NB4 (cell line): ENCODE results near the gene GABARAP.

ENCODE experiments used
- POLR2A ChIP-seq: IDR thresholded peaks from 2 replicates; pipeline ENCODE4 v1.6.1; 2011; ENCODE audit warnings: mild to moderate bottlenecking; ENCODE audit not compliant: insufficient read length; ENCODE audit errors: extremely low read depth
- TF ChIP-seq, protein P1 (sequence below): IDR thresholded peaks from one replicate; pipeline ENCODE4 v1.5.1; 2012; ENCODE audit warnings: low read depth, low read length
- TF ChIP-seq, protein P2 (sequence below): IDR thresholded peaks from 2 replicates; pipeline ENCODE4 v1.6.1; 2011; ENCODE audit warnings: low read depth, low read length

- TF ChIP-seq, protein P1, sequence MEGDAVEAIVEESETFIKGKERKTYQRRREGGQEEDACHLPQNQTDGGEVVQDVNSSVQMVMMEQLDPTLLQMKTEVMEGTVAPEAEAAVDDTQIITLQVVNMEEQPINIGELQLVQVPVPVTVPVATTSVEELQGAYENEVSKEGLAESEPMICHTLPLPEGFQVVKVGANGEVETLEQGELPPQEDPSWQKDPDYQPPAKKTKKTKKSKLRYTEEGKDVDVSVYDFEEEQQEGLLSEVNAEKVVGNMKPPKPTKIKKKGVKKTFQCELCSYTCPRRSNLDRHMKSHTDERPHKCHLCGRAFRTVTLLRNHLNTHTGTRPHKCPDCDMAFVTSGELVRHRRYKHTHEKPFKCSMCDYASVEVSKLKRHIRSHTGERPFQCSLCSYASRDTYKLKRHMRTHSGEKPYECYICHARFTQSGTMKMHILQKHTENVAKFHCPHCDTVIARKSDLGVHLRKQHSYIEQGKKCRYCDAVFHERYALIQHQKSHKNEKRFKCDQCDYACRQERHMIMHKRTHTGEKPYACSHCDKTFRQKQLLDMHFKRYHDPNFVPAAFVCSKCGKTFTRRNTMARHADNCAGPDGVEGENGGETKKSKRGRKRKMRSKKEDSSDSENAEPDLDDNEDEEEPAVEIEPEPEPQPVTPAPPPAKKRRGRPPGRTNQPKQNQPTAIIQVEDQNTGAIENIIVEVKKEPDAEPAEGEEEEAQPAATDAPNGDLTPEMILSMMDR = no peak
- TF ChIP-seq, protein P2, sequence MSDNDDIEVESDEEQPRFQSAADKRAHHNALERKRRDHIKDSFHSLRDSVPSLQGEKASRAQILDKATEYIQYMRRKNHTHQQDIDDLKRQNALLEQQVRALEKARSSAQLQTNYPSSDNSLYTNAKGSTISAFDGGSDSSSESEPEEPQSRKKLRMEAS = no peak
- TF ChIP-seq POLR2A = no peak
Measured at GRCh38 chr17:7233701-7234082, 8.6 kb downstream of the GABARAP start.
